HepG2 (cell line): Measurements from ENCODE around the gene CD320. TPM values are rescaled to one million over a fixed set of nuclear protein-coding genes. Genes with fewer than 3 reads are reported as not detected.

ENCODE experiments used
- ESRRA ChIP-seq: sonication (generic); formaldehyde crosslinking; IDR thresholded peaks from 2 replicates; pipeline ENCODE4 v1.5.1; 2020; ENCODE audit warnings: mild to moderate bottlenecking, low read depth, missing genetic modification reagents
- ETV6 ChIP-seq: sonication (generic); formaldehyde crosslinking; conservative IDR thresholded peaks from 2 replicates; pipeline ENCODE4 v1.4.0; 2020; ENCODE audit warnings: missing genetic modification reagents
- MED1 ChIP-seq: sonication (generic); formaldehyde crosslinking; IDR thresholded peaks from 2 replicates; pipeline ENCODE4 v1.4.0; 2020; ENCODE audit warnings: missing genetic modification reagents
- NR2C2 ChIP-seq: sonication (generic); formaldehyde crosslinking; IDR thresholded peaks from 2 replicates; pipeline ENCODE4 v1.4.0; 2020; ENCODE audit warnings: missing genetic modification reagents, mild to moderate bottlenecking, moderate library complexity, borderline replicate concordance
- PHF5A ChIP-seq: IDR thresholded peaks from one replicate; pipeline ENCODE4 v1.6.1; 2018; ENCODE audit warnings: low read depth, missing genetic modification reagents; ENCODE audit not compliant: unreplicated experiment
- ZBTB7A ChIP-seq: sonication (generic); formaldehyde crosslinking; IDR thresholded peaks from 2 replicates; pipeline ENCODE4 v1.8.0; 2022; ENCODE audit warnings: mild to moderate bottlenecking, missing genetic modification reagents
- ZNF350 ChIP-seq: sonication (generic); formaldehyde crosslinking; IDR thresholded peaks from 2 replicates; pipeline ENCODE4 v1.4.0; 2020; ENCODE audit warnings: mild to moderate bottlenecking, low read depth, missing genetic modification reagents, borderline replicate concordance
- ZNF556 ChIP-seq: sonication (generic); formaldehyde crosslinking; IDR thresholded peaks from 2 replicates; pipeline ENCODE4 v1.4.0; 2020; ENCODE audit warnings: mild to moderate bottlenecking, missing genetic modification reagents, borderline replicate concordance
- ZNF7 ChIP-seq: IDR thresholded peaks from 2 replicates; pipeline ENCODE4 v1.6.1; 2016; ENCODE audit warnings: missing biosample characterization, missing genetic modification reagents
- ZNF790 ChIP-seq: sonication (generic); formaldehyde crosslinking; IDR thresholded peaks from 2 replicates; pipeline ENCODE4 v1.8.0; 2022; ENCODE audit warnings: missing genetic modification reagents, mild to moderate bottlenecking, borderline replicate concordance
- ZSCAN31 ChIP-seq: sonication (generic); formaldehyde crosslinking; IDR thresholded peaks from 2 replicates; pipeline ENCODE4 v1.5.0; 2020; ENCODE audit warnings: low read depth, mild to moderate bottlenecking, missing genetic modification reagents
- polyA plus RNA-seq, 8 experiments: library from polyadenylated mRNA; depleted of rRNA in 3 of 8; stranded (reverse) in 7 of 8; unstranded in 1 of 8; fragments of >200 nt; fragmentation: Illumina TruSeq in 4 of 8; extraction: Trizol in 4 of 8; gene quantifications; 2 replicates each; pipeline versions ENCODE4 v1.2.1 to v1.2.3, GENCODE V29; 2011 to 2016; ENCODE audit warnings: low read depth in 4 of 8, missing spikeins in 1 of 8, mixed read lengths in 1 of 8; ENCODE audit not compliant: insufficient read depth in 1 of 8
- total RNA-seq, 5 experiments: library from RNA; depleted of rRNA; stranded (reverse); fragments of >200 nt; fragmentation: Illumina TruSeq; extraction: Trizol; gene quantifications; 2 replicates each; pipeline ENCODE4 v1.2.3, GENCODE V29; 2016; ENCODE audit warnings: low read depth in 1 of 5
- TF ChIP-seq, protein P1 (sequence below): IDR thresholded peaks from 2 replicates; pipeline ENCODE4 v1.6.1; 2016
- TF ChIP-seq, protein P2 (sequence below): sonication (generic); formaldehyde crosslinking; IDR thresholded peaks from 2 replicates; pipeline ENCODE4 v1.4.0; 2020; ENCODE audit warnings: low read depth, mild to moderate bottlenecking, missing genetic modification reagents
- TF ChIP-seq, protein P3 (sequence below), 2 experiments: fragments of 450-650 bp in 1 of 2; sonication (generic) in 1 of 2; formaldehyde crosslinking; IDR thresholded peaks; 2 replicates each; pipeline versions ENCODE4 v1.5.0 to v1.8.0; 2020 to 2022; ENCODE audit warnings: mild to moderate bottlenecking in 1 of 2, missing genetic modification reagents in 1 of 2
- TF ChIP-seq, protein P4 (sequence below): sonication (generic); formaldehyde crosslinking; IDR thresholded peaks from 2 replicates; pipeline ENCODE4 v1.4.0; 2020; ENCODE audit warnings: mild to moderate bottlenecking, missing genetic modification reagents

Gene CD320
- total and polyA plus RNA-seq, 2 of the 13 experiments (the other 11 are each of a cell fraction or from before 2014, with no cell fraction given): 83.1 to 99.9 TPM

DNA sequence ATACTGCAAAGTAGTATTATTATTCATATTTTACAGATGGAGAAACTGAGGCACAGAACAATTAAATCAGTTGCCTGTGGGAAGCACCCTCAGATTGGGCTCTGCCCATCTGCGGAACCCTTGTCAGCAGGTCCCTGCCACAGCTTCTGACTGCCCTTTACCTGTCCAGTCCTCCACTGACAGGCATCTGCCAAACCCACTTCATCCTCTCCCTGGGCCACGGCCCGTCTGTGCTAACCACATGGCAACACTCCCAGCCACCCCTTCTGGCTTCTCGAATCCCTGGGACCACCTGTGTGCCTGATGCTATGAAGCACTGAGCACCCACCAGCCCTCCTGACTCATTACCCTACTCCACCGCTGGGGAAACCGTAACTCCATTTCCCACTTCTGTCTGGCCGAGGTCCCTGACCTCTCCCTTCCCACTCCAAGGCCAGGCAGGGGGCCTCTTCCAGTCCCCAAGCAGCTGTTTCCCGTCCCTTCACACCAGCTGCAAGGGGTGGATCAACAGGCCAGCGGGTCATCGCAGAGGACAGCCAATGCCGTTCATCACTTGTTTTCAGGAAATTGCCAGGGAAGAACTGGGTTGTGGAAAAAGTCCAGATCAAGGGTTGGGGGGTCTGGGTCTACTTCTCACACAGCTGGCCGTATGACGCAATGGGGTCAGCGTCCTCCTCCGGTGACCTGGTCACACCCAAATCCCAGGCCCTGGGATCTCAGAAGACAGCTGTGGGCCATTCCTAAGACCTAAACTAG is 32.4 kb upstream of the CD320 start (continued):
- TF ChIP-seq ETV6: 0 out of 2 replicates have a peak, but pooled peaks have one; percentile 32
- TF ChIP-seq, protein P1, sequence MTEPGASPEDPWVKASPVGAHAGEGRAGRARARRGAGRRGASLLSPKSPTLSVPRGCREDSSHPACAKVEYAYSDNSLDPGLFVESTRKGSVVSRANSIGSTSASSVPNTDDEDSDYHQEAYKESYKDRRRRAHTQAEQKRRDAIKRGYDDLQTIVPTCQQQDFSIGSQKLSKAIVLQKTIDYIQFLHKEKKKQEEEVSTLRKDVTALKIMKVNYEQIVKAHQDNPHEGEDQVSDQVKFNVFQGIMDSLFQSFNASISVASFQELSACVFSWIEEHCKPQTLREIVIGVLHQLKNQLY (CRISPR knock-in tag): no peak
- TF ChIP-seq NR2C2: peak; percentile 60; the same call in 1 of the 2 replicates
- TF ChIP-seq ZSCAN31: no peak
- peak; percentile 58; the same call in 1 of the 2 replicates for TF ChIP-seq ZBTB7A (CRISPR knock-in tag)
- TF ChIP-seq, protein P2, sequence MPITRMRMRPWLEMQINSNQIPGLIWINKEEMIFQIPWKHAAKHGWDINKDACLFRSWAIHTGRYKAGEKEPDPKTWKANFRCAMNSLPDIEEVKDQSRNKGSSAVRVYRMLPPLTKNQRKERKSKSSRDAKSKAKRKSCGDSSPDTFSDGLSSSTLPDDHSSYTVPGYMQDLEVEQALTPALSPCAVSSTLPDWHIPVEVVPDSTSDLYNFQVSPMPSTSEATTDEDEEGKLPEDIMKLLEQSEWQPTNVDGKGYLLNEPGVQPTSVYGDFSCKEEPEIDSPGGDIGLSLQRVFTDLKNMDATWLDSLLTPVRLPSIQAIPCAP (CRISPR knock-in tag): no peak
- peak; percentile 64; the same call in 1 of the 2 replicates for TF ChIP-seq ZNF350 (CRISPR knock-in tag)
- TF ChIP-seq, protein P3, sequence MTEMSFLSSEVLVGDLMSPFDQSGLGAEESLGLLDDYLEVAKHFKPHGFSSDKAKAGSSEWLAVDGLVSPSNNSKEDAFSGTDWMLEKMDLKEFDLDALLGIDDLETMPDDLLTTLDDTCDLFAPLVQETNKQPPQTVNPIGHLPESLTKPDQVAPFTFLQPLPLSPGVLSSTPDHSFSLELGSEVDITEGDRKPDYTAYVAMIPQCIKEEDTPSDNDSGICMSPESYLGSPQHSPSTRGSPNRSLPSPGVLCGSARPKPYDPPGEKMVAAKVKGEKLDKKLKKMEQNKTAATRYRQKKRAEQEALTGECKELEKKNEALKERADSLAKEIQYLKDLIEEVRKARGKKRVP (CRISPR knock-in tag; IDR thresholded peaks at IDR 0.05): peak in 1 of 2 experiments; percentile 66; a peak in 2 of 4 replicates
- no peak for TF ChIP-seq ZNF7 (CRISPR knock-in tag)
- TF ChIP-seq MED1: 0 out of 2 replicates have a peak, but pooled peaks have one; percentile 21
- TF ChIP-seq PHF5A (CRISPR knock-in tag): no peak
- TF ChIP-seq ZNF790 (CRISPR knock-in tag): no peak
- TF ChIP-seq ESRRA (CRISPR knock-in tag): no peak
- TF ChIP-seq, protein P4, sequence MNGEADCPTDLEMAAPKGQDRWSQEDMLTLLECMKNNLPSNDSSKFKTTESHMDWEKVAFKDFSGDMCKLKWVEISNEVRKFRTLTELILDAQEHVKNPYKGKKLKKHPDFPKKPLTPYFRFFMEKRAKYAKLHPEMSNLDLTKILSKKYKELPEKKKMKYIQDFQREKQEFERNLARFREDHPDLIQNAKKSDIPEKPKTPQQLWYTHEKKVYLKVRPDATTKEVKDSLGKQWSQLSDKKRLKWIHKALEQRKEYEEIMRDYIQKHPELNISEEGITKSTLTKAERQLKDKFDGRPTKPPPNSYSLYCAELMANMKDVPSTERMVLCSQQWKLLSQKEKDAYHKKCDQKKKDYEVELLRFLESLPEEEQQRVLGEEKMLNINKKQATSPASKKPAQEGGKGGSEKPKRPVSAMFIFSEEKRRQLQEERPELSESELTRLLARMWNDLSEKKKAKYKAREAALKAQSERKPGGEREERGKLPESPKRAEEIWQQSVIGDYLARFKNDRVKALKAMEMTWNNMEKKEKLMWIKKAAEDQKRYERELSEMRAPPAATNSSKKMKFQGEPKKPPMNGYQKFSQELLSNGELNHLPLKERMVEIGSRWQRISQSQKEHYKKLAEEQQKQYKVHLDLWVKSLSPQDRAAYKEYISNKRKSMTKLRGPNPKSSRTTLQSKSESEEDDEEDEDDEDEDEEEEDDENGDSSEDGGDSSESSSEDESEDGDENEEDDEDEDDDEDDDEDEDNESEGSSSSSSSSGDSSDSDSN (CRISPR knock-in tag): peak; percentile 30; the same call in 1 of the 2 replicates
- TF ChIP-seq ZNF556 (CRISPR knock-in tag): 0 out of 2 replicates have a peak, but pooled peaks have one; percentile 53
